ENCODE data around the gene PIP5K1B.

Gene PIP5K1B

DNA sequence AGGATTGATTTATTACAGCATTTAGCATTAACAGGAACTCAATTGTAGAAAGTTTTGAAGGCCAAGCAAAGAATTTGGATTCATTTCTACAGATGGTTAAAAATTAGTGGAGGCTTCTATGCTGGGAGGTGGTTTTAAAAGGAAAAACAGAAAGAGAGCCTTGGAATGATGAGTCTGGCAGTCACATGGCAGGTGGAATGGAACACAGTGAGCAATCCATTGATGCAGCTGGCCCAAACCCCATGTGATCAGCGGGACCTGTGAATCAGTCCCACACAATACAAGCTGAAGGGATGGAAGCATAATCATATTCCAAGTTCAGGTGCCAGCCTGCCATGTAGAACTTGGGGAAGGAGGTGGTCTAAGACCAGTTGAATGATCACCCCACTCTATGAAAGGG, 147.9 kb downstream of the PIP5K1B start:
- no peak for DNase-seq (ENCODE audit: low spot score)

DNA sequence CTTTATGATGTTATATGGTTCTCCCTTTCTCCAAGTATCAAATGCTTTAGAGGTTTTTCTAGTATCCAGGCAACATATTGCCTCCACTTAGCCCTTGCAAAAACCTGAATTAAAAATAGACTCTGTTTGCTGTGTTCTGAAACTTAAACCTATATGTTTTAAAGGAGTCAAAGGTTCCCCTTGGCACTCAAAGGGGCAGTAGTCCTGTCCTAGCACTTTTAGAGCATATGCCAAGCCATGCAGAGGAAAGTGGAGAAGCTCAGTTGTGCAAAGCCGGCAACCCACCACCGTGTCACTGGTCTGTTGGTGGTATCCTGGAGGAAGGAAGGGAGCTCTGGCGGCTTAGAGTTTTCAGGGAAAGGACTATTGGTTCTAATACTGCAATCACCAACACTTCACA, 154.3 kb downstream of the PIP5K1B start:
- no peak for DNase-seq (ENCODE audit: low spot score)

DNA sequence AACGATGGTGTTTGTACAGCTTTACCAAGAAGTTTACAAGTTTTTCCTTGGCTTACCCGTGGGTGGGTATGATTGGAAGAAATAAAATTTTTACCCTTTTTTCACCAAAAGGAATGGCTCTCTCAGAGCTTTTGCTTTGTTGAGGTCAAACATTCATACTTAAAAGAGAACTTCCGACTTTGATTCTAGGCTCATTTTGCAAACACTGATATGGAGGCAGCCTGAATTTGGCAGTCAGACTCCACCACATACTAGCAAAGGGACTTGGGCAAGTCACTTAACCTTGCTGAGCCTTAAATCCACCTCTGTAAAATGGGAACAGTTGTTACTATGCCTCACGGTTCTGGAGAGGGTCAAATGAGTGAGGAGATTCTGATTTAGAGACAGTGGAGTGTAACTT, 155.4 kb downstream of the PIP5K1B start:
- DNase-seq (ENCODE audit: low spot score), result no peak

DNA sequence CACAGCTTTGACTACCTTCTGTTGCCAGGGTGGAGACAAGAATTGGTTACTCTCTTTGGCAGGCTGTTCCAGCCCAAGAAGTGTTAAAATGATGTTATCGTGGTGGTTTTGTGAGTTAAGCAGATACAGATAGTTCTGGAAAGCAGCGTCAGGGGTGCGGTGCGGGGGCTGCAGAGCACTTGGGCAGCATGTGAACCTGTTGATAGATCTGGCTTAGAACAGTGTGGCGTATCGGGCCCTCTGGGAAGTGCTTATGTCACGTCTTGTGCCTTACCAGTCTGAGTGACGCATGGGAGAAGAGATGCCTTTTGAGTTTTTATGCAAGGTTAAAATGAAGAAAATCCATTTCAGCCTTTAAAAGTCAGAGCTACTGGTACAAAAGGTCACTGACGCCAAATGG, 156.4 kb downstream of the PIP5K1B start:
- DNase-seq (ENCODE audit: low spot score), result no peak

DNA sequence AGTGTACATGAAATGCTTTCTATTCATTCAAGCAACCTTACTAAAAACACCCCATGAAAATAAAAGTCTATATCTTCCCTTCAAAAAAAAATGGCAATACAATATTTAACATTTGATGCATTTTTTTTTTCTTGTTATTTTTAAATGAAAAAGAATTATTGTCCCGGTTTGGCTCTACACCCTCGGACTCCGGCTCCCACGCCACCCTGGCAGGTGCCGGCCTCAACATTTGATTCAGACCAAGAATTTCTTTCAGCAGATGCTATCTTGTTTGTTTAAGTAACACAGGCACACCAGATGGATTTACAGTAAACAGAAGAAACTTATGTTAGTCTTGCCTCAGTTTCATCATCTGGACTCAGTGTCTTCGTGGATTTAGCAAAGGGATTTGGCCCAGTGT, 162.0 kb downstream of the PIP5K1B start:
- no peak for DNase-seq (ENCODE audit: low spot score)

DNA sequence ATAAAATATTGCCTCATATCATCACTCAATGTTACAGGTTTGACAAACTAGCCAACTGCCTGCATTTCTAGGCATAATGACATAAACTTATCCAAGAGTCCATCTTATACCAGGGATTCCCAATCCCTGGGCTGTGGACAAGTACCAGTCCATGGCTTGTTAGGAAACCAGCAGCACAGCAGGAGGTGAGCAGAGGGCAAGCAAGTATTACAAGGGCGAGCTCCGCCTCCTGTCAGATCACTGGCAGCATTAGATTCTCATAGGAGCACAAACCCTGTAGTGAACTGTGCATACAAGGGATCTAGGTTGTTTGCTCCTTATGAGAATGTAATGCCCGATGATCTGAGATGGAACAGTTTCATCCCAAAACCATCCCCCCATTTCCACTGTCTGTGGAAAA, 164.0 kb downstream of the PIP5K1B start:
- no peak for DNase-seq (ENCODE audit: low spot score)

DNA sequence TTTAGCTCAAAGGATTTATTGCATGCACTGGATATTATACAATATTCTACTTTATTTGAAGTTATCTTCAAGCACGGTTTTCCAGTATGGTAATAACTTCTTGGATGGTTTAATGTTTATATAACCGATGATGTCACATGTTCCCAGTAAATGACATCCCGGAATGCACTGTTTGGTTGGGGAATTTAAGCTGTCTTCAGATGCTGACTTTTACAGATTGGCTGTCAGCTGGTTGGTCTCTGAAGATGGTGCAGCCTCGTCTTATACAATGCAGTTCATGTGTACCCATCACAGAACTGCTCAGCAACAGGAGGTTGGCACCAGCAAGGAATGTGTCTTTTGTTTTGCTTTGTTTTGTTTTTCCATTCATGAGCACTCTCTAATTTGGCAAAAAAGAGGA, 165.0 kb downstream of the PIP5K1B start:
- DNase-seq (ENCODE audit: low spot score), result no peak

DNA sequence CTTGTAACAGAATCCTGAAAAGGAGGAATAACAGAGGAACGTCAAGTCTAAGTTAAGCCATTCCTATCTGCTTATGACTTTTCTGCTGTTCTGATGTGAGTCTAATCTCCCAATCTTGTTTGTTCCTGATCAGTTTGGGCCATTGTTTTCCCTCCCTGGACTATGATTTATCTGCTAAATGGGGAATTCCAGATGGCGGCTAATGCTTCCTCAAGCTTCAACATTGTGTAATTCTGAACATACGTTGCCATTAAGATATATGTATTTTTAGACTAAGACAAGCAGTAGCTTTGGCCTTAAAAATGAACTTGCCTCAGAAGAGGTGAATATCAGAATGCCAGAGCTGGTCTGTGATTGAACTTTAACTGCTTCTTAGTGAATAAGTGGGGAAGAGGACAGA, 166.2 kb downstream of the PIP5K1B start:
- DNase-seq (ENCODE audit: low spot score), result no peak

DNA sequence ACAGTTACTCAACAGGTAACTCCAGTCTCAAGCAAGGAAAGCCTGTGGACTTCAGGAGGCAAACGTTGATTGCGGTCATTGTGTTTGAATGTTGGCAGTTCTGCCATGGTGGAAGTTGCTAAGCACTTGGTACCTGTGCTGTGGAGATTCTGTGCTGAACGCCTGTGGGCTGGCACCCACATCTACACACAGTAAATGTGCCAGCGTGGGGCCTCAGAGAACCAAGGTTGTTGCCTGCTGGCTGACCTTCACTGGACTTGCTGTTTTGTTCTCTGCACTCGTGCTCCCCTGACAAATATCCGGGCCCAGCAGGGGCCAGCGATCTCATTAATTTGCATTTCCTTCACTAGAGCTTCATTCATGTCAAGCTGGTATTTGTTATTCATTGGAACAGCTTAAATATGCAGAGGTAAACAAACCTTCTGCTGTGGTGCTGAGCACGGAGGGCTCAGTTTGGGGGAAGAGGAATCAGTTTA, 167.0 kb downstream of the PIP5K1B start:
- no peak for DNase-seq (ENCODE audit: low spot score)

DNA sequence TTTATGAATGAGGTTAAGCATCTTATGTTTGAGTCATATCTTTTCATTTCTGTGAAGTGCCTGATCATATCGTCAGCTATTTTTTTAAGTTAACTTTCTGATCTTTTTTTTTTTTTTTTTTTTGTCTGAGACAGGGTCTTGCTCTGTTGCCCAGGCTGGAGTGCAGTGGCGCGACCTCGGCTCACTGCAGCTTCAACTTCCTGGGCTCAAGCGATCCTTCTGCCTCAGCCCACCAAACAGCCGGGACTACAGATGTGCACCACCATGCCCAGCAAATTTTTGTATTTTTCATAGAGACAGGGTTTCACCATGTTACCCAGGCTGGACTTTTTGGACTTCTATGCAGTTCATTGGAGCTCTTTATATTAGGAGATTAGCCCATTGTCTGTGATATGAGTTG, 168.1 kb downstream of the PIP5K1B start:
- no peak for DNase-seq (ENCODE audit: low spot score)

DNA sequence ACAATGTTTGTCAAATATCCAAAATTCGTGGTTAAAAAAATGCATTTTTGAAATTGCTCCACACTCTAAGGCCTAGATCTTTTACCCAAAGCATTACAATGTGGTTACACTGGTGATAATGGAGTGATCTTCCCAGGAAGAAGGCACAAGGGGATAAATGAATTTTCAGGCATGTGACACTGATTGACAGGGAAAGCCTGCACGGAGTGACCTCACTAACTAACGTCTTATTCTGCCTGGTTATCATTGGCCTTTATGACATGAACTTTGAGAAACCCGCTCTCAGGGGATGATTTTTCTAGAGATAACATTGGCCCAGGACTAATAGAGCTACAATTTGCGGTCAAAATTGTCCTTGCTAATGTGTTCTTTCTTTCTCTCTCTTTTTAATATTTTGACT, 171.2 kb downstream of the PIP5K1B start:
- no peak for DNase-seq (ENCODE audit: low spot score)

DNA sequence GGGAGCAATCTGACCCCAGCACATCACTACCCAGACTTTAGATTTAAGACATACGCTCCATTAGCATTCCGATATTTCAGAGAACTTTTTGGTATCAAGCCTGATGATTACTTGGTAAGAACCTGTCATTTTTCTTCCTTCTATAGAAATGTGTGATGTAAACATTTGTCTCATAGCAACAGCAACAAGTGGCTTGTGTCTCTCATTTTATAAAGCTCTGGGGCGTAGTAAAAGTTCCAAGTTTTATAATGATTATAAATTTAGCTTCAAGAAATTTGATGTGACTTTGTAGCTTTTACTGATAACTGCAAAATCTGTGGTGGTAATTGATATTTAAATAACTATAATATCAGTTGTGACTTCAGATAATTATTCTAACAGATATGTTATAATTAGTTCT, 171.6 kb downstream of the PIP5K1B start:
- DNase-seq (ENCODE audit: low spot score), result no peak

DNA sequence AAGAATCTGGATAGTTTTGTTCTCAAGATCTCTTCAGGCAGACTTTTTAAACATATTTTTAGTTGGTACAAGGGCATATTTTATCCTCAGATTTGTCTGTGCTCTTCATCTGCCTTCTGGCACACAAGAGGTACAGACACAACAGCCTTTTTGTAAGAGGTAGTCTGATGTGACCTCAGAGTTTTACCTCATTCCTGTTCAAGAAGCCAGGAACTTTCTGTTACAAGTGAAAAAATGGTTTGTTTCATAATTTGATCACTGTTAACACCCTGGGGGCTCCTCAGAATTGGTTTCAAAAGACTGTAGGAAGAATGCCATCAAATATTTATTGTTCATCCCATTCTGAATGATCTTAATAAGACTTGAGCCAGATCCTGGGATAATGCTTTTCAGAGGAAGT, 172.2 kb downstream of the PIP5K1B start:
- DNase-seq (ENCODE audit: low spot score), result no peak

DNA sequence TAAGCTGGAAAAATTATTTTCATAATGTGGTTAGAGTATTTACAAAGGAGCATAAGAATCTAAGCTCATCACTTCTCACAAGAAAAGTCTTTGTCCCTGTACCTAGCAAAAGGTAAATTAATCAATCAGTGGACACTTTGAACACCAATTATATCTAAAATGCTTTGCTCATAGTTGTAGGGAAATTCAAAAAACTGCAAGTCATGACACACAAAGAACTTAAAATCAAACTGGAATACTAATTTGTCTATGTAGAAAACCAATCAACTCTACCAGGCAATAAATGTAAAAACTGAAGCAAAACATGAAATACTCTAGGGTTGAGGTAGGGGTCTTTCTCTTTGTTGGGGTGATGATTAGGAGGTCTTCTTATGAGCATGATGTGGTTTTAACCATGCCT, 173.4 kb downstream of the PIP5K1B start:
- DNase-seq (ENCODE audit: low spot score), result no peak

DNA sequence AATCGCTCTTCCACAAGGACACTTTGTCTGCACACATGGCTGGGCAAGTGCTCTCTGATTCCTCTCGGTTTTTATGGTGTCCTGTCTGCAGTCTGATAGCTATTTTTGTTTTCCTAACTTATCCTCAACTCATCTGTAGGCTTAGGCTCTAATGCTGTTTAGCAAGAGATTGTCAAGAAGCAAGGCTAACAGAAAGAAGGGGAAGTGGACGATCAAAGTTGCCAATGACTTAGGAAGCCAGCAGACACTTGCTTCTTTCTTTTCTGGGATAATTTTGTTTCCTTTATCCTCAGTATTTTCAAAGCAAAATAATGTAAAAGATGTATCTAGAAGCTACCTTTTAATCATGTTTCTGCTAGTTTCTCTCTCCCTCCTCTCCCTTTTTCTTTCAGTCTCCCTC, 178.2 kb downstream of the PIP5K1B start:
- no peak for DNase-seq (ENCODE audit: low spot score)

DNA sequence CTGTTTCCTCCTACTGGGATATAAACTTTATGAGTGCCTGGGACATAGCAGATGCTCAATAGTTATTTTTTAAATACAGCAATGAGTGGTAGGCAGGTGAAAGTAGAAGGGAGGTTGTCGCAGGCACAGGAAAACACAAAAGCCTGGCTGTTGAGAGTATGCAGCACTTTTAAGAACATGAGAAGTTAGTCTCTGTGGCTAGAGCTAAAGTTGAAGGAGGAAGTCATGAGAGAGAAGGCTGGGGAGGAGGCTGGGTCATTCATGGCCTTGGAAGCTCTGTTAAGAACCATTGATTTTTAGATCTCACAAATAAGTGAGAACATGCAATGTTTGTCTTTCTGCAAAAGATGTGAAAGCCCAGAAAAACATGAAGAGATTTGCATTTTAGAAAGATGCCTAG, 182.2 kb downstream of the PIP5K1B start:
- DNase-seq (ENCODE audit: low spot score), result no peak

DNA sequence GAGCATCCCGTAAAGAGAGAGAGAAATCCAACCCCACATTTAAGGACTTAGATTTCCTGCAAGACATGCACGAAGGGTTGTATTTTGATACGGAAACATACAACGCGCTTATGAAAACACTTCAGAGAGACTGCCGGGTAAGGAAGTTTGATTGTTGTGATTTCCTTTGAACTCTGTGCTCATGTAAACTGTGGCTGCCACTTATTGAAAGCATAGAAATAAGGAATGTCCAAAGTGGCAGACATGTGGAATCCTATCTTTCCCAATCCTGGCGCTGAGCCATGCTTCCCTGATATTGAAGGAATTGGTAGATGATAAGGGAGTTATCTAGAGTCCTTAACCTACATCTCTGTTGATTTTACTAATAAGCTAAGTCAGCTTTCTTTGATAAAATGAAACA, 189.5 kb downstream of the PIP5K1B start:
- DNase-seq (ENCODE audit: low spot score), result no peak

DNA sequence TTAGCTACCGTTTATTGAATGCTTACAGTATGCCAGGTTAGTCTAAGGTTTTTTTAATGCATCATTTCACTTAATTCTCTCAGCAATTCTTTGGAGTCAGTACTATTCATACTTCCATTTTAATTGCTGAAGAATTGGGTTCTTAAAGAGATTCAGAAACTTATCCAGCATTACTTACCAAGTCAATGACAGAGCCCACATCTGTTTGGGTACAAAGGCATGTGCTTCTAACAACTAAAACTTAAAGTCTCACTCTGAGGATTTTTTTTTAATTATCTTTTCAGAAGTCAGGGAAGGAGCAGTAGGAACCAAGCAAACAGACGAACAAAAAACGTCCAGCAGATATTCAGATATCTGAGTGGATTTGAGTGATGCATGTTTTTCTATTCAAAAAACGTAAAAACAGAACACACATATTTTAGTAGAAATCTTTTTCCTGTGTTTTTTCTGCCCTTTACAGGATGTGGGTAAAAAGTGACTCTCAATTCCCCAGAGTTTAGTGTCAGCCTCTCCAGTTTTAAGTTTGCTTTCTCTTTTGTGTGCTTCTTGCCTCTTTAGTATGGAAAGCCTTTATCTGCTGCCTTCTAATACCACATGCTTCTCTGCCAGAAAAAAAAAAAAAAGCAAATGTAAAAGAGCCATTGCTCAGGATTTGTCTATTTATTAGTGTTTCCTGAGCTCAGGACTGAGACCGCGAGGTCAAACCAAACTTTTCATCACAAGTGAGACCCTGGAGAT, 190.9 kb downstream of the PIP5K1B start:
- DNase-seq (ENCODE audit: low spot score), result no peak

DNA sequence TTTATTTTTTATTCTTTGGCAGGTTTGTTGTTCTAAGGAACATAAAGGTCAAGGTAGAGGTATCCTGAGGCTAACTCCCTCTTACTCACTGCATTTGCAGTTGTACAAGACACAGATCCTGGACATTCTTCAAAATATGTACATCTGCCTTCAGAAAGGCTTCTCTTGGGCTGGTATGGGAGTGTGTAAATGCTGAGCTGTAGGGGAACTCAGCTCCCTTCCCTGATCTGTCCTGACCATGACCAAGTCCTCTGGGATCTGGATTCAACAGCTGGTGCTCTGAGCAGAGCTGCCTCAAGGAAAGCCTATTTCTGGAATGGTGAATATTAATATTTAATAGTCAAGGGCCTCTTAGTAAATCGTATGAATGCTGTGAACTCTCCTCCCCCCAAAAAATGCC, 191.4 kb downstream of the PIP5K1B start:
- no peak for DNase-seq (ENCODE audit: low spot score)

DNA sequence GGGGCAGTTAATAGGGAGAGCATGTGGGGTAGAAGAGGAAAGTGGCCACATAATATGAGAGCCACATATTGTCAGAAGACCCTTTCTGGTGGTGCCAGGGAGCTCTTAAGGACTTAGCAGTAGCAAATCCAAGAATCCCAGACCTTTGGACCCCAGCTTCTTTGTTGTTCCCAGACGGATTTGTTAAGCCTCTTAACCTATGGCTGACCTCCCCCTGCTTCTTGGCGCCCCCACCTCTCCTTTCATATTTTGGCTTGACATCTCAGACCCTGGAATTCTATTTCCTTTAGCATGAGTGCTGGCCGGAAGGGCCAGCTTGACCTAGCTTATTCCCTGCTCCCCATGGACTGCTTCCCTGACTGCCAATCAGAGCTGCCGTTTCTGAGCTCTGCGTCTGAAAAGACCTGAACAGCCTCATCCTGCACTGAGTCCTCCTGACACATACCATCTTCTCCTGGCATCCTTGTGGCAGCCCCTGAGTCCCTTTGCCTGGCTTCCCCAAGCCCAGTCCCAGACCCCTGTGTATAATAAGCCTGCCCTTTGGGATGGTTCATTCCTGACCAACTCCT, 192.6 kb downstream of the PIP5K1B start:
- no peak for DNase-seq (ENCODE audit: low spot score)

DNA sequence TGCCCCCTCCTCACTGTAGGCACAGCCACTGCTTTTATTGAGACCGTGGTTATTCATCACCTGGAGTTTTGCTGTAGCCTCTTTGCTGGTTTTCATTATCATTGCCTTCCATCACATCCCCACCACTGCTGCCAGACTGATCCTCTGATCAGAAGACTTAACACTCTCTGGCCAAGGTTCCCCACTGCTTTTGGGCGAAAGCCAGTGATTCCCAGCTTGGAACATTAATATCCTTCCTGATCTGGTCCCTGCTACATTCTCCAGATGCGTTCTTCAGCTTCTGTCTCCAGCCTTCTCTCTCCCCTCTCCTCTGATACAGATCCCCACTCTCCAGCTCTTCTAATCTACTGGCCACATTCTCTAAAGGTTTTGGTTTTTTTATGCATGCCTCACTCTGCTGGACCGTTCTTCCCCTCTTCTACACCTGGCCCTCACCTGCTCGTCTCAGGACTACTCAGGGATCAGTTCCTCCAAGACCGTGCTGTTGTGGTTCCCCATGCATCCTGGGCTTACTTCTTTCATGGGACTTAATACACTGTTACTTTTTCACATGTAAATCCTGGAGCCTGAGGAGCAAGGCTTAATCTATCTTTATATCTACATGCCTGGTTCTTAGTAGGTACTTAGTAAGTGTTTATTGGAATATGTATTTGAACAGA, 193.9 kb downstream of the PIP5K1B start:
- DNase-seq (ENCODE audit: low spot score), result no peak

DNA sequence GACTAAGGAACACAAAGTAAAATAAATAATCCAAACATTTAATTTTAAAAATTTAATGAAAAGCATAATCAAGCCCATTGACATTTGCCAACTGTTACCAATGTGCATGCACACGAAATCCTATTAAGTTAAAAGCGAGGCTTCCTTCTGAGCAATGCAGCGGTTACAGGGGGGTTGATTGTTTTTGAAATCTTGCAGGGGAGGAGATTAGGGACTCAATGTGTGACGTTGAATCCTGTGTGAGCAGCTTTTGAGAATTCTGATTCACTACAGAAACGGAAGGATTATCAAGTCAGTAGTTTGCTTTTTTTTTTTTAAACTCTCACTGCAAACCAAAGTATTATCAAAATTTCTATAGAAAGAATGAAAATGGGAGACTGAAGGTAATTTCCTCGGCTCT, 199.4 kb downstream of the PIP5K1B start:
- no peak for DNase-seq (ENCODE audit: low spot score)

DNA sequence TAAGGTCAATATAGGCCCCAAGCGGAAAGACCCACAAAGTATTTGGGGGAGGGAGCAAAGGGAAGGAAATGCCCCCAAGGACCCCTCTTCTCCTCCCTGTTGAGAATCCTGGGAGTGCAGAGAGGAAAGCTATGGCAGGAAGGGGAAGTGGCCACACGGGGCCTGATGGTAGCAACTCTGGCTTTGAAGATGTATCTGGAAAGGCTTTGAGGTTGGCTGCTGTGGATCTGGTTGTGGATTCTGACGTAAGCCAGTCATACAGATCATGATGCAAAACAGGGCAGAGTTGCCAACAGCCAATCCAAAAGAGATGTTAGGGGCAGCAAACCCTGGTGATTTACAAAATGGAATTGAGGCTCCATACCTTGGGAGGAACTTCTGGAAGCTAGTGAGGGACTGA, 200.1 kb downstream of the PIP5K1B start:
- no peak for DNase-seq (ENCODE audit: low spot score)

DNA sequence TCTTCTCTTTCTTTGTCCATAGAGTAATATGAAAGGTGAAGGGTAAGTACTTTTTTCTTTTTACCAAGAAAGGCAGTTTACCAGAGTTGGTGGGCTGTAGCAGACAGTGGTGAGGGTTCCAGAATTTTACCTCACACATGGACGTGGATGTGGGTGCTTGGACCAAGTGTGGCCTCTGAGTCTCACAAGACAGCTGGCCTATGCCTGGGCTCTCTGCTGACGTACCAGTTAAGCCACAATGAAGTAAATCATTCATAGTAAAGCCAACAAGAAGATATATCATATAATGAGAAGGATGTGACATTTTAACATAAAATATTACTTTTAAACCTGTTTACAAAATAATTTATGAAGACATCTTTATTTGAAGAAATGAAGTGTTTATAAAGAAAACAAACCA, 202.9 kb downstream of the PIP5K1B start:
- DNase-seq (ENCODE audit: low spot score), result no peak

Data from LoVo (cell line).